ENCODE measurements around the gene COG7. TPM values are rescaled to one million over a fixed set of nuclear protein-coding genes. Genes with fewer than 3 reads are reported as not detected.

Gene COG7
- total and polyA plus RNA-seq, 11 donors = 7.8 to 16.8 (median 12.2) TPM

GRCh38 chr16:23428351-23428750 lies 24.6 kb downstream of the COG7 start:
- H3K27ac ChIP-seq = no peak overlapping the region
- intact Hi-C loops (cut with DNase I) = loop anchor here in 1 of 10 donors (10.0 kb wide), 1 partner anchor 354 kb away; no protein-coding TSS in a partner anchor
- H3K36me3 ChIP-seq = peaks cover 0 to 87% (median 72%) of the 10 kb centered on the region in 9 donors
- DNase-seq (no peak), ATAC-seq (no peak)
- H3K27me3 ChIP-seq = no peaks in the 10 kb centered on the region
- peaks cover 0 to 9% (median 5%) of the 10 kb centered on the region in 12 donors for H3K4me1 ChIP-seq
- no peak overlapping the region for H3K4me3 ChIP-seq
- no peak for TF ChIP-seq CTCF (IDR thresholded peaks at IDR 0.05)
- TF ChIP-seq POLR2A (IDR thresholded peaks at IDR 0.05) = no peak
- no peaks in the 10 kb centered on the region for H3K9me3 ChIP-seq
- 79 to 83% (median 80%) methylated on average over 2 of the region's 2 CpGs for WGBS, 4 donors

- no peak for TF ChIP-seq CTCF (IDR thresholded peaks at IDR 0.05)
- TF ChIP-seq POLR2A (IDR thresholded peaks at IDR 0.05) = no peak
- H3K4me1 ChIP-seq = peaks cover 0 to 13% (median 5%) of the 10 kb centered on the region in 12 donors
- WGBS, 4 donors = 93 to 97% (median 94%) methylated on average over 12 to 14 of the region's 14 CpGs
- H3K9me3 ChIP-seq = no peaks in the 10 kb centered on the region
- DNase-seq (no peak), ATAC-seq (no peak)
- H3K27me3 ChIP-seq = no peaks in the 10 kb centered on the region
- H3K36me3 ChIP-seq = peaks cover 0 to 59% (median 33%) of the 10 kb centered on the region in 9 donors
- intact Hi-C loops (cut with DNase I) = loop anchor here in 1 of 10 donors (10.0 kb wide), 1 partner anchor 350 kb away; no protein-coding TSS in a partner anchor
- H3K27ac ChIP-seq = peak overlapping the region; percentile 71 to 93 (median 79)
- H3K4me3 ChIP-seq = no peak overlapping the region
Measured at GRCh38 chr16:23424292-23424958, 28.6 kb downstream of the COG7 start.

GRCh38 chr16:23423496-23424049 lies 29.4 kb downstream of the COG7 start:
- H3K27me3 ChIP-seq = no peaks in the 10 kb centered on the region
- 40 to 49% (median 43%) methylated on average over 11 of the region's 11 CpGs for WGBS, 4 donors
- peaks cover 0 to 56% (median 29%) of the 10 kb centered on the region in 9 donors for H3K36me3 ChIP-seq
- no peak overlapping the region for H3K4me3 ChIP-seq
- intact Hi-C loops (cut with DNase I) = loop anchor here in 1 of 10 donors (10.0 kb wide), 1 partner anchor 349 kb away; no protein-coding TSS in a partner anchor
- no peaks in the 10 kb centered on the region for H3K9me3 ChIP-seq
- TF ChIP-seq POLR2A (IDR thresholded peaks at IDR 0.05) (no peak), CTCF (IDR thresholded peaks at IDR 0.05) (no peak)
- H3K4me1 ChIP-seq = peaks cover 0 to 13% (median 5%) of the 10 kb centered on the region in 12 donors
- DNase-seq = peak in 4 of 5 donors; percentile 72 to 80 (median 76)
- ATAC-seq = peak; percentile 94 to 98 (median 96)
- H3K27ac ChIP-seq = peak overlapping the region; percentile 71 to 93 (median 79)

- TF ChIP-seq POLR2A (IDR thresholded peaks at IDR 0.05) (no peak), CTCF (IDR thresholded peaks at IDR 0.05) (no peak)
- peak overlapping the region in 1 of 12 donors; percentile 11 for H3K27ac ChIP-seq
- ATAC-seq (no peak), DNase-seq (no peak)
- intact Hi-C loops (cut with DNase I) = loop anchor here in 1 of 10 donors (10.0 kb wide), 1 partner anchor 345 kb away; no protein-coding TSS in a partner anchor
- H3K36me3 ChIP-seq = peaks cover 0 to 67% (median 49%) of the 10 kb centered on the region in 9 donors
- no peaks in the 10 kb centered on the region for H3K27me3 ChIP-seq
- H3K4me3 ChIP-seq = no peak overlapping the region
- peaks cover 0 to 13% (median 5%) of the 10 kb centered on the region in 12 donors for H3K4me1 ChIP-seq
- WGBS, 4 donors = 92 to 94% (median 93%) methylated on average over 5 of the region's 5 CpGs
- no peaks in the 10 kb centered on the region for H3K9me3 ChIP-seq
Measured at GRCh38 chr16:23420011-23420410, 33.0 kb downstream of the COG7 start.

All from heart left ventricle (tissue), 16 donors.